NCI-H526 (cell line): ENCODE measurements around the gene LDB3.
A peak's percentile ranks its signal among the peaks of the same experiment; 100 is the strongest.
"Not testable (repeated sequence)": the region's sequence is repeated elsewhere in the genome, so short reads cannot be mapped to it uniquely, and the experiment has no call there.

Source experiments
- DNase-seq, 2 experiments: peaks; one replicate each; lab custom pipeline; 2025; lab: John Stamatoyannopoulos, UW

The LDB3 gene

GRCh38 chr10:86730227-86730626, 61.9 kb downstream of the LDB3 start:
- DNase-seq, result no peak

- DNase-seq, result no peak
These were observed 64.5 kb downstream of the LDB3 start for GRCh38 chr10:86732771-86733170.

- no peak for DNase-seq
These were observed 65.0 kb downstream of the LDB3 start for GRCh38 chr10:86733260-86733671.

DNA sequence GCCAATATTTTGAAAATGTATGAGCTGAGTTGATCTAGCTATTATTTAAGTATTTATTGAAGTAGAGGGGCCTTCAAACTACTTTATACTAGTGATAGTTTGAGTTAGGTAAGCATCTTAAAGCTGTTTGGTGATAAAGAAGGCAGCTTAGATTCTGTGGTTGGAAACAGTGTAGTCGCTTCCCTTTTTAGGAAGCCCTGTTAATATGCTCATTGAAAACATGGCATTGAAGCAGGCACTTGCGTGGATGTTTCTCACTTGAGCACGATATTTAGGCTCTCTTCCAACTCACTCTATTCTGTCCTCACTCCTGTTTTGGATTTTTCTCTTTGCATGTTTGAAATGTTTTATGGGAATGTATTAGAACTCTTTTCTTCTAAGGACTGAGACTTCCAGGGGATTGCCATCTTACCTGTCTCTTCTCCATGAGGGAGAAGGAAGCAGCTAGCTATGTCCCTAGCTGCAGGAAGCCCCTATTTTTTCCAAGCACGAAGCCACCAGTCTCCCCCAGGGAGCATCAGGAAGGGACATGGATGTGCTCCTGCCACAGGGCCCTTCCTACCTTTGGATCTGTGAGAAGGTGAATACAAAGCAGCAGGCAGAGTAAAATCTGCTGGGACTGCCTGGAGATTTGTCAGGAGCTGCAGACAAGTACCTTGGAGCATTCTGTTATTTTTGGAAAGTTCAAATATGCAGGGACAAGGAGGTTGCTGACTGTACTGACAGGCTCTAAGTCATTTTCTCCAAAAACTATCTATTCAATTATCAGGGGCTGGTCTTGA, 66.1 kb downstream of the LDB3 start:
- DNase-seq, result no peak

DNA sequence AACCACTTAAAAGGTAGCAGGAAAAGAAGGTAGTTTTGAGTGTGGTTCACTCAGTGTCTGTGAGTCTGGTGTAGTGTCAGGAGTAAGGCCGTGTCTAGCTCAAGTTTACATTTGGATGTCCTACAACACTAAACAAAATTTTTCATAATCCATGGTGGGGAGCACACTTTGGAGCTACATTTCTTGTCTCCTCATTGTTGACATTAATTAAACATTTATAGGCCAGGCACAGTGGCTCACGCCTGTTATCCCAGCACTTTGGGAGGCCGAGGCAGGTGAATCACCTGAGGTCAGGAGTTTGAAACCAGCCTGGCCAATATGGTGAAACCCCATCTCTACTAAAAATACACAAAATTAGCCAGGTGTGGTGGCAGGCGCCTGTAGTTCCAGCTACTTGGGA, 67.0 kb downstream of the LDB3 start:
- not testable (repeated sequence) for DNase-seq

- DNase-seq, result no peak
These were observed 73.9 kb downstream of the LDB3 start for GRCh38 chr10:86742230-86742629.

DNA sequence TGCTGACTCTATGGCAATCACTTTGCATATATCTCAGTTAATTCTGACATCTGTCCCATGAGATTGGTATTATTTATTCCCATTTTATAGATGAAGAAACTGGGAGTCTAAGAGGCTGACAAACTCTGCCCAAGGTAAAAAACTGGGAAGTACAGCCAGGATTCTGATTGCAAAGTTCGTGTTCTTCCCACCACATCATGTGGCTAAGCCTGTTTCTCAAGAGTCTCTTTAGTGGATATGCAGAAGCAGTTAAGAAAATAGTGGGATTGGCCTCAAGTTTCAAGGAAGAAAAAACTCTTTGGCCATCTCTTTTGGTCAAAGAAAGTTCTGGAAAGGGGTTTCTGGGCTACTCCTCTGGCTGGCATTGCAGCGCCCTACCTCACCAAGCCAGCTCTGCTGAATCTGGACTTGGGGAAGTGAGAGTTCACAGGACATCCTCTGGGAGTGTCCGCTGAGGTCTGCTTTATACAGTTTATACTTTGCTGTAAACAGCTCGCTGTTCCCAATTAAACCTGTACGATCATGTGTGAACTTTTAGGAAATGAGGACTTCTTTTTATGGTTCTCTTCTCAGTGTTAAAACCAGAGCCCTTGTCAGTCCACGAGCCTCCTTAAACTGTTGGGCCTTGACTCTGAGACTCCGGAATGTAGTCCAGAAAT, 75.9 kb downstream of the LDB3 start:
- DNase-seq, result no peak

- no peak for DNase-seq
These were observed 79.7 kb downstream of the LDB3 start for GRCh38 chr10:86747796-86748581.

DNA sequence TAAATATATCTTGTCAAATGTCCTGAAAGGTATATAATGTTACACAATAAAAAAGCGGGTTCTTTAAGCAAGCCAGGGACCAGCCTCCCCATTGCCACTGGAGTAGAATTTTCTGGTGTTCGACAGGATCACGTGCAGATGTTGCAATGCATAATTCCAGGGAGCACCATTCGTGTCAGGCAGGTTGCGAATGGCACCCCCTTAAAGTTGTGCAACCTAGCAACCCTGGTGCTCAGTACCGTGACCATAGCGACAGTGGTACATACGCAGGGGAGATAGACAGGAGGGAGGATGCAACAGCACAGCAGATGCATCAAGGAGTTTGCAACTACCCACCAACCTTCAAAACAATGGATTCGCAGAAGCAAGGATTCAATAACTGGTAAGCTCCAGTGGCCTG, 81.5 kb downstream of the LDB3 start:
- DNase-seq, result no peak

DNA sequence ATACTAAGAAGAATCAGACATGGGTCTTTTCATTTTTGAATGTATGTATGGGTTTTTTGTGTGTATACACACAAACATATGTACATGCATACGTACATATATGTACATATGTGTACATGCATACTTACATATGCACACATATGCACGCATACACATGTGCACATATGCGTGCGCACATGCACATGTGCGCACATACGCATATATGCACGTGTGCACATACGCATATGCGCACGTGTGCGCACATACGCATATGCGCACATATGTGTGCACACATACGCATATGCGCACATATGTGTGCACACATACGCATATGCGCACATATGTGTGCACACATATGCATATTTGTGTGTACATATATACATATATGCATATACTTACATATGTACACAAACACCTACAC, 83.2 kb downstream of the LDB3 start:
- DNase-seq, result no peak

- DNase-seq, result peak in 1 of 2 experiments; percentile 6
These were observed 84.0 kb downstream of the LDB3 start for GRCh38 chr10:86752311-86752710.

GRCh38 chr10:86753051-86753450, 84.7 kb downstream of the LDB3 start:
- DNase-seq, result no peak

DNA sequence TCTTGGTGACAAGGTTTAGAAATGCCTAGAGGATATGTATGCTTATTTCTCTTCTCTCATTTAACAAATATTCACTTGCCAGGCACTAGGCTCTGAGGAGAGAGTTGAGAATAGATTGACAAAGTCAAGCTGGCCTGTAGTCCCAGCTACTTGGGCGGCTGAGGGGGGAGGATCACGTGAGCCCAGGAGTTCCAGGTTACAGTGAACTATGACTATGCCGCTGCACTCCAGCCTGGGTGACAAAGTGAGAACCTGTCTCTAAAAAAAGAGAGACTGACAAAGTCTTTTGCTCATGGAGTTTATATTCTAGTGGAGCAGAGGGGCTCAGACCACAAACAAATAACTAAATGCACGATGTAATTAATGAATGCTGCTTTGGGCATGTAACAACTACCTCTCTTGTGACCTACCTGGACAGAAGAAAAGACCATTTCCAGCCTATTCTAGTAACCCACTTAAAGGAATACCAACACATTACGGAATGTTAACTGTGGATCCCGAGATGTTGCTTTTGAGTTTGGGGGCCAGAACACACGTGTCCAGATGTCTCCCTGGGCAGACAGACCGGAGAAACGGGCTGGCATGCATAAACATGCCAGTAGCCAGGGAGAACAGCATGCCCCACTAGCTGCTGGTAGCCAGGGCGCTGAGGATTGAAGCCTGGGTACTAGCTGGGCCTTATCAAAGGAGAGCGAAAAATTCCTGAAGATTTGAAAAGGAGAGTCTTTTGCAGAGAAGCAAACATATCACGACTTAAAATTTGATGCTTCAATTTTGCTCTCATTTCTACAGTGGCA, 85.5 kb downstream of the LDB3 start:
- peak in 1 of 2 experiments; percentile 11 for DNase-seq

GRCh38 chr10:86755454-86755739, 87.1 kb downstream of the LDB3 start:
- DNase-seq, result no peak

GRCh38 chr10:86755740-86756510, 87.6 kb downstream of the LDB3 start:
- peak; percentile 55 to 92 for DNase-seq

GRCh38 chr10:86756511-86757112, 88.3 kb downstream of the LDB3 start, which contains the start of gene BMPR1A:
Gene BMPR1A, plus strand, starts transcription at chr10:86756619. Its CDS starts 119,400 bp downstream, at chr10:86876019.
- DNase-seq, result peak; percentile 55 to 58

GRCh38 chr10:86757113-86757972, 89.0 kb downstream of the LDB3 start:
- peak; percentile 19 to 39 for DNase-seq

- peak; percentile 8 to 24 for DNase-seq
These were observed 90.1 kb downstream of the LDB3 start for GRCh38 chr10:86758189-86759072.
